Naive thymus-derived CD4-positive, alpha-beta T cell (primary cell): Measurements from ENCODE around the gene HOXA13. TPM values are rescaled to one million over a fixed set of nuclear protein-coding genes. Genes with fewer than 3 reads are reported as not detected.

Source experiments
- ATAC-seq: fragments of 150-1000 bp; cut with Tn5 transposase; 2 replicates; pipeline ENCODE4 v1.10.0; 2021; ENCODE audit warnings: mild to moderate bottlenecking, moderate library complexity
- CTCF ChIA-PET: fragments of 350-600 bp; sonication (Branson Sonifier 250); formaldehyde crosslinking; loops from one replicate; lab custom pipeline; 2021; ENCODE audit warnings: antibody characterized with exemption; lab: Charles Lee
- POLR2A ChIA-PET: fragments of 350-600 bp; sonication (Branson Sonifier 250); formaldehyde crosslinking; loops from one replicate; lab custom pipeline; 2021; ENCODE audit warnings: antibody characterized with exemption, inconsistent platforms; lab: Charles Lee
- DNase-seq, 9 donors: peaks; one replicate each; pipeline versions ENCODE4 v3.0.0 to v3.0.0-alpha.2; 2020 to 2022; ENCODE audit warnings: mixed read lengths in 1 of 9
- H3K27ac ChIP-seq: one replicate; pipeline ENCODE4 v1.7.0; 2013; ENCODE audit warnings: mild to moderate bottlenecking, low read depth, low read length, moderate library complexity
- H3K27me3 ChIP-seq, 2 donors: one replicate each; pipeline ENCODE4 v1.7.0; 2013; ENCODE audit warnings: low read length in 2 of 2, mild to moderate bottlenecking in 2 of 2, moderate library complexity in 2 of 2; ENCODE audit not compliant: control insufficient read depth in 2 of 2, insufficient read depth in 2 of 2
- H3K36me3 ChIP-seq, 3 experiments: 1 replicate in 2 of 3; 2 replicates in 1 of 3; pipeline ENCODE4 v1.7.0; 2013; ENCODE audit warnings: low read length in 3 of 3, mild to moderate bottlenecking in 3 of 3, moderate library complexity in 1 of 3; ENCODE audit not compliant: insufficient read depth in 3 of 3, control insufficient read depth in 2 of 3
- H3K4me1 ChIP-seq, 2 donors: one replicate each; pipeline ENCODE4 v1.7.0; 2013; ENCODE audit warnings: low read length in 2 of 2, mild to moderate bottlenecking in 2 of 2, moderate library complexity in 1 of 2; ENCODE audit not compliant: control insufficient read depth in 2 of 2, insufficient read depth in 2 of 2
- H3K4me3 ChIP-seq: 2 replicates; pipeline ENCODE4 v1.7.0; 2013; ENCODE audit warnings: mild to moderate bottlenecking, low read length
- H3K9me3 ChIP-seq, 3 experiments: 1 replicate in 2 of 3; 2 replicates in 1 of 3; pipeline ENCODE4 v1.7.0; 2013; ENCODE audit warnings: low read length in 3 of 3; ENCODE audit not compliant: control insufficient read depth in 2 of 3
- H3K27ac Mint-ChIP-seq, 9 donors: one replicate each; pipeline ENCODE4 v1.8.0; 2020 to 2022; ENCODE audit warnings: mixed read lengths in 9 of 9, mild to moderate bottlenecking in 8 of 9, moderate library complexity in 5 of 9, inconsistent platforms in 2 of 9
- H3K27me3 Mint-ChIP-seq, 5 donors: one replicate each; pipeline ENCODE4 v1.8.0; 2021 to 2022; ENCODE audit warnings: mixed read lengths in 5 of 5, mild to moderate bottlenecking in 1 of 5
- H3K36me3 Mint-ChIP-seq, 5 donors: one replicate each; pipeline ENCODE4 v1.8.0; 2020 to 2022; ENCODE audit warnings: mixed read lengths in 5 of 5, mild to moderate bottlenecking in 3 of 5, inconsistent platforms in 1 of 5
- H3K4me1 Mint-ChIP-seq, 7 donors: one replicate each; pipeline ENCODE4 v1.8.0; 2020 to 2022; ENCODE audit warnings: mixed read lengths in 7 of 7, mild to moderate bottlenecking in 3 of 7, inconsistent platforms in 1 of 7
- H3K4me3 Mint-ChIP-seq, 10 donors: one replicate each; pipeline ENCODE4 v1.8.0; 2020 to 2022; ENCODE audit warnings: mild to moderate bottlenecking in 10 of 10, mixed read lengths in 10 of 10, moderate library complexity in 6 of 10, inconsistent platforms in 2 of 10
- H3K9me3 Mint-ChIP-seq, 11 donors: one replicate each; pipeline ENCODE4 v1.8.0; 2020 to 2022; ENCODE audit warnings: mixed read lengths in 11 of 11, mild to moderate bottlenecking in 4 of 11, inconsistent platforms in 1 of 11, moderate library complexity in 1 of 11
- intact Hi-C, 2 donors: fragments of 100-400 bp; cut with micrococcal nuclease; formaldehyde crosslinking; loops; one replicate each; pipeline ENCODE4 v1.15.1; 2023
- polyA plus RNA-seq, 2 donors: library from polyadenylated mRNA; unstranded; fragments of 300-500 nt; fragmentation: Illumina TruSeq; gene quantifications; one replicate each; pipeline ENCODE4 v1.2.3, GENCODE V29; 2021
- total RNA-seq, 6 experiments: library from RNA in 5 of 6; stranded (reverse) in 5 of 6; gene quantifications; 1 replicate in 5 of 6; 2 replicates in 1 of 6; pipeline ENCODE4 v1.2.3 and lab custom pipeline; 2021 to 2026

HOXA13 gene
- total and polyA plus RNA-seq, 7 experiments from 2014 or later: not detected

- intact Hi-C loops: loop anchor here (2.0 to 5.0 kb wide), 2 partner anchors 16 to 41 kb away; partner anchors contain the start of genes EVX1 (in 1 of the 2) and HOXA11 (in 1 of the 2)
- Mint-ChIP-seq H3K27ac (peak overlapping the region in 4 of 9 donors; percentile 18 to 86 (median 68)), H3K9me3 (peaks cover 0 to 14% (median 1%) of the 10 kb centered on the region in 11 donors), H3K4me1 (peaks cover 9 to 59% (median 52%) of the 10 kb centered on the region in 7 donors), H3K4me3 (peak overlapping the region; percentile 41 to 85 (median 76)), H3K27me3 (peaks cover 82 to 88% (median 85%) of the 10 kb centered on the region in 5 donors), H3K36me3 (peaks cover 0 to 5% (median 0%) of the 10 kb centered on the region in 5 donors)
- peak; percentile 46 for ATAC-seq
- no peak overlapping the region for H3K27ac ChIP-seq
- H3K27me3 ChIP-seq: peaks cover 27 to 60% of the 10 kb centered on the region in 2 donors
- peak overlapping the region; percentile 11 for H3K4me3 ChIP-seq
- DNase-seq: no peak
- peaks cover 15 to 18% of the 10 kb centered on the region in 2 donors for H3K4me1 ChIP-seq
- H3K36me3 ChIP-seq: no peaks in the 10 kb centered on the region
- no peaks in the 10 kb centered on the region for H3K9me3 ChIP-seq
- CTCF ChIA-PET: no interaction called here
- POLR2A ChIA-PET: no interaction called here
Observed at GRCh38 chr7:27200761-27201579, 1.1 kb upstream of the HOXA13 start.

GRCh38 chr7:27198871-27199801 lies 755 bp downstream of the HOXA13 start:
- peak in 1 of 9 donors; percentile 21 for DNase-seq
- H3K27me3 ChIP-seq: peaks cover 30 to 63% of the 10 kb centered on the region in 2 donors
- H3K36me3 ChIP-seq: no peaks in the 10 kb centered on the region
- H3K9me3 Mint-ChIP-seq: peaks cover 0 to 12% (median 0%) of the 10 kb centered on the region in 11 donors
- intact Hi-C loops: loop anchor here (5.0 to 10.0 kb wide), 5 partner anchors 37 to 1756 kb away; partner anchors contain the start of gene TRIL (in 1 of the 2)
- ChIA-PET POLR2A (interaction anchor here (1.3 kb wide), 1 partner anchor 25 kb away, joined by 4 read pairs; the partner anchor contains the start of gene HOXA10), CTCF (interaction anchor here (1.0 to 1.7 kb wide), 4 partner anchors 11 to 822 kb away, joined by 3 to 6 read pairs (median 3); no protein-coding TSS in a partner anchor)
- H3K27ac Mint-ChIP-seq: peak overlapping the region in 2 of 9 donors; percentile 66 to 80
- H3K4me3 Mint-ChIP-seq: peak overlapping the region in 9 of 10 donors; percentile 47 to 85 (median 69)
- H3K4me1 ChIP-seq: peaks cover 15 to 18% of the 10 kb centered on the region in 2 donors
- H3K27me3 Mint-ChIP-seq: peaks cover 84 to 87% (median 86%) of the 10 kb centered on the region in 5 donors
- ATAC-seq: peak; percentile 11
- H3K9me3 ChIP-seq: no peaks in the 10 kb centered on the region
- H3K4me1 Mint-ChIP-seq: peaks cover 9 to 42% (median 39%) of the 10 kb centered on the region in 7 donors
- H3K36me3 Mint-ChIP-seq: peaks cover 0 to 5% (median 0%) of the 10 kb centered on the region in 5 donors
- H3K4me3 ChIP-seq: no peak overlapping the region
- no peak overlapping the region for H3K27ac ChIP-seq

GRCh38 chr7:27198138-27198841 lies 1.6 kb downstream of the HOXA13 start:
- ChIA-PET POLR2A (interaction anchor here (1.3 kb wide), 1 partner anchor 24 kb away, joined by 4 read pairs; the partner anchor contains the start of gene HOXA10), CTCF (interaction anchor here (0.7 to 1.7 kb wide), 5 partner anchors 10 to 823 kb away, joined by 3 to 6 read pairs (median 3); no protein-coding TSS in a partner anchor)
- peak overlapping the region in 5 of 9 donors; percentile 17 to 71 (median 50) for H3K27ac Mint-ChIP-seq
- H3K4me1 Mint-ChIP-seq: peaks cover 9 to 47% (median 41%) of the 10 kb centered on the region in 7 donors
- H3K27me3 Mint-ChIP-seq: peaks cover 84 to 88% (median 86%) of the 10 kb centered on the region in 5 donors
- H3K27me3 ChIP-seq: peaks cover 35 to 69% of the 10 kb centered on the region in 2 donors
- peaks cover 15 to 20% of the 10 kb centered on the region in 2 donors for H3K4me1 ChIP-seq
- peaks cover 0 to 12% (median 0%) of the 10 kb centered on the region in 11 donors for H3K9me3 Mint-ChIP-seq
- ATAC-seq (no peak), DNase-seq (no peak)
- H3K4me3 Mint-ChIP-seq: peak overlapping the region in 9 of 10 donors; percentile 14 to 78 (median 68)
- H3K36me3 ChIP-seq: no peaks in the 10 kb centered on the region
- intact Hi-C loops: loop anchor here (5.0 to 10.0 kb wide), 5 partner anchors 36 to 1757 kb away; partner anchors contain the start of gene TRIL (in 1 of the 2)
- H3K36me3 Mint-ChIP-seq: peaks cover 0 to 5% (median 0%) of the 10 kb centered on the region in 5 donors
- H3K27ac ChIP-seq: no peak overlapping the region
- no peak overlapping the region for H3K4me3 ChIP-seq
- H3K9me3 ChIP-seq: no peaks in the 10 kb centered on the region

GRCh38 chr7:27197137-27198042 lies 2.5 kb downstream of the HOXA13 start:
- H3K27ac Mint-ChIP-seq: peak overlapping the region in 2 of 9 donors; percentile 3 to 71
- peaks cover 20 to 25% of the 10 kb centered on the region in 2 donors for H3K4me1 ChIP-seq
- H3K4me1 Mint-ChIP-seq: peaks cover 9 to 51% (median 43%) of the 10 kb centered on the region in 7 donors
- peaks cover 0 to 5% (median 0%) of the 10 kb centered on the region in 5 donors for H3K36me3 Mint-ChIP-seq
- peaks cover 80 to 86% (median 81%) of the 10 kb centered on the region in 5 donors for H3K27me3 Mint-ChIP-seq
- H3K27ac ChIP-seq: no peak overlapping the region
- no peaks in the 10 kb centered on the region for H3K36me3 ChIP-seq
- H3K9me3 ChIP-seq: no peaks in the 10 kb centered on the region
- H3K9me3 Mint-ChIP-seq: peaks cover 0 to 12% (median 0%) of the 10 kb centered on the region in 11 donors
- CTCF ChIA-PET: interaction anchor here (0.7 to 1.7 kb wide), 2 partner anchors 37 to 824 kb away, joined by 3 to 6 read pairs; no protein-coding TSS in a partner anchor
- intact Hi-C loops: loop anchor here (2.0 to 10.0 kb wide), 6 partner anchors 35 to 1757 kb away; partner anchors contain the start of gene TRIL (in 1 of the 2)
- ATAC-seq (no peak), DNase-seq (no peak)
- POLR2A ChIA-PET: no interaction called here
- H3K4me3 ChIP-seq: no peak overlapping the region
- peaks cover 40 to 70% of the 10 kb centered on the region in 2 donors for H3K27me3 ChIP-seq
- H3K4me3 Mint-ChIP-seq: peak overlapping the region in 3 of 10 donors; percentile 44 to 69 (median 68)
